Stimulated activated CD8-positive, alpha-beta memory T cell treated with anti-CD3 and anti-CD28 coated beads, Interleukin-7, amount 100 ng/mL, for 1 hour (primary cell): ENCODE results near the gene SNN.

ENCODE experiments used
- DNase-seq, 2 donors: peaks; one replicate each; pipeline ENCODE4 v3.0.0-alpha.2; 2020; ENCODE audit warnings: low read depth in 2 of 2

The SNN gene

GRCh38 chr16:11667824-11668622 lies at the start of gene SNN:
TSS of gene SNN (plus strand) at chr16:11668455. CDS start at chr16:11676060, 7,605 bp downstream.
- DNase-seq, result peak; percentile 64 to 69

GRCh38 chr16:11619327-11619851 lies 48.9 kb upstream of the SNN start:
- no peak for DNase-seq

DNA sequence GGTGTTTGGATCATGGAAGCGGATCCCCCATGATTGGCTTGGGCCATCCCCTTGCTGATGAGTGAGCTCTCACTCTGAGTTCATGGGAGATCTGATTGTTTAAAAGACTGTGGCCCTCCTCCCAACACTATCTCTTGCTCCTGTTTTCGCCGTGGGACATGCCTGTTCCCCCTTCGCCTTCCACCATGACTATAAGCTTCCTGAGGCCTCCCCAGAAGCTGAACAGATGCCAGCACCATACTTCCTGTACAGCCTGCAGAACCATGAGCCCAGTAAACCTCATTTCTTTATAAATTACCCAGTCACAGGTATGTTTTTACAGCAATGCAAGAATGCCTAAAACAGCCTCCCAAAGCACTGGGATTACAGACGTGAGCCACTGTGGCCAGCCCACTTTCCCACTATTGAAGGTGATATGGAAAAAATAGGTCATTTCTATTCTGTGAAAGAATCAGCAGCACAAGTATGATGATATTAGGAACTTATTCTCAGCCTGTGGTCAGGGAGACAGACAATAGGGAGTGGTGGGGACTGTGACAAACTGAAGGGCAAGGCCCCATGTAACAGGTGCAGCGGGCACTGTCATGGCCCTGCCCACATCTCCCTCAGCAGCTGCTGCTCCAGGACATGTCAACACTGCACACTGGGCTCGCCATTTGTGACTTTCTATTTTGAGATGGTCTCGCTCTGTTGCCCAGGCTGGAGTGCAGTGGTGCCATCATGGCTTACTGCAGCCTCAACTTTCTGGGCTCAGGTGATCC lies 47.8 kb upstream of the SNN start:
- no peak for DNase-seq

DNA sequence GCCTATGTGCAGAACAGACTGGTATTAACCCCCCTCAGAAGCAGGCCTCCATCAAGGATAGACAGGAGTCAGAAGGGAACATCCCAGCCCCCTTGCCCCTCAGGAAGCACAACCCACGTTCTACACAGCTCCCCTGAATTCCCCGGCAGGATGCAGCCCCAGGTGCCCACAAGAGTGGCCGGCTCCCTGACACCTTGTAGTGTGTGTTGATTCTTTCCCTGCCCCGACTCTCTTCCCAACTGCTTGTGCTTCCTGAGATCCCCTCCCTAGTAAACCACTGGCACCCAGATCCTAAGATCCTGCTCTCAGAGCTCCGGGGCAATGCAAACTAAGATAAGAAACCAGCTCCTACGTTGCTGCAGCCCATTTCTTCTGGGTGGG lies 46.7 kb upstream of the SNN start:
- no peak for DNase-seq

- DNase-seq, result no peak
Measured at GRCh38 chr16:11621920-11622651, 46.2 kb upstream of the SNN start.

DNA sequence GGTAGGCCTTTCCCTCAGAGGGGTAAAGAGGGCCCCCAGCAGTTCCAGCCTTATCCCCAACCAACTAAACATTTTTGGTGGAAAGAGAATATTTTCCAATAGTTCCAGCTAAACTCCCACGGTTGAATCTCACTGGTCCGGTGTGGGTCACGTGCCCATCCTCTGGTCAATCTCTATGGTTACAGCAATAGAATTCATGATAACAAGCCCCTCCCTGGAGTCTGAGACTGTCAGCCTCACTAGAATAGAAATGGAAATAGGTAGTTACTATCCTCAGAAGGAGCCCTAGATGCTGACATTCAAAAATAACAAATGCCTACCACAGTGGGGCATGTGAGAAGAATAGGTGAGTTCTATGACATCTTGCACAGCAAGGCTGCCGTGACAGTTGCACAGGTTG lies 44.0 kb upstream of the SNN start:
- DNase-seq, result no peak

- no peak for DNase-seq
Measured at GRCh38 chr16:11624636-11625607, 43.3 kb upstream of the SNN start.

DNA sequence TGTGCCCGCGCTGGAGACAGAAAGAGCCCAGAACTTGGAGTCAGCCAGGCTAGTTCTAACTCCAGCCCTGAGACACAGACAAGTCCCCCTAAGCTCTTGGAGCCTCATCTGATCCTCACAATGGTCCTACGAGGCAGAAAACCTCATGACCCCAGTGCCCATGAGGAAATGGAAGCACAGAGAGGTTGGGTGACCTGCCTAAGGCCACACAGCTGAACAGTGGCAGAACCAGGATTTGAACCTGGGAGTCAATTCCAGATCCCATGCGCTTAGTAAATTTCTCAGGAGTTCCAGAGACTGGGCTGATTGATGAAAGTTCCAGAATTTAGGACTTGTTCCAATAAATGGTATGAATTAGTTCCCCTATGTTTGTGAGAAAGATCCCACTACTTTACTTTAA lies 42.5 kb upstream of the SNN start:
- no peak for DNase-seq

DNA sequence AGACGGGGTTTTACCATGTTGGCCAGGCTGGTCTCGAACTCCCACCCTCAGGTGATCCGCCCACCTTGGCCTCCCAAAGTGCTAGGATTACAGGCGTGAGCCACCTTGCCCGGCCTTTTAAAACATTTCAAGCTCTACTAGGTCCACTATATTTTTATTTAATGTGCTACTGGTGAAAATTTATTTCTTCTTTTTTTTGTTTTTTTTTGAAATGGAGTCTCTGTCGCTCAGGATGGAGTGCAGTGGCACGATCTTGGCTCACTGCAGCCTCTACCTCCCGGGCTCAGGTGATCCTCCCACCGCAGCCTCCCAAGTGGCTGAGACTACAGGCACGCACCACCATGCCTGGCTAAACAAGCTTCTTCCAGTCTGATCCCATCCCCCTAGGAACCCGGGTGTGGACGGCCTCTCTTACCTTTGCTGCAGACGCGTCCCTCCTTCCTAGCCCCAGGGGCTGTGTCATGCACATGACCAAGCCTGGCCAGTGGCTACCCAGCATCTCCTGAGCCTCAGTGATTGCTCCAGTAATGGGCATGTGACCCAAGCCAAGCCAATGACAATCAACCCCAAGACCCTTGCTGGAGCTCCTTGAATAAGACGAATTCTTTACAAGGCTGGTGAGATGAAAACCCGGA lies 41.5 kb upstream of the SNN start:
- no peak for DNase-seq

DNA sequence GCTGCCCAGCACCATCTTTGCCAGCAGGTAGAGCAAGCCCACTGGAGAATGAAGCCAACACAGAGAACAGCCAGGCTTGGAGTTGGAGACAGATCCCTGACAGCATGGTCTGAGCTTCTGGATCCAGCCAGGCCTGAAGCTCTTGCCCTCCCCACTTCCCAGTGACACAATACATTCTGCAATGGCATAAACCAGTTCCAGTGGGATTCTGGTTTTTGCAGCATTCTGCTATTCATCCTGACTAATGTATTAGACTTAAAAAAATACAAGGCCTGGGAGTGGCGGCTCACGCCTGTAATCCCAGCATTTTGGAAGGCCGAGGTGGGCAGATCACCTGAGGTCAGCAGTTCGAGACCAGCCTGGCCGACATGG lies 41.0 kb upstream of the SNN start:
- no peak for DNase-seq

GRCh38 chr16:11627822-11628457 lies 40.3 kb upstream of the SNN start:
- DNase-seq, result no peak

DNA sequence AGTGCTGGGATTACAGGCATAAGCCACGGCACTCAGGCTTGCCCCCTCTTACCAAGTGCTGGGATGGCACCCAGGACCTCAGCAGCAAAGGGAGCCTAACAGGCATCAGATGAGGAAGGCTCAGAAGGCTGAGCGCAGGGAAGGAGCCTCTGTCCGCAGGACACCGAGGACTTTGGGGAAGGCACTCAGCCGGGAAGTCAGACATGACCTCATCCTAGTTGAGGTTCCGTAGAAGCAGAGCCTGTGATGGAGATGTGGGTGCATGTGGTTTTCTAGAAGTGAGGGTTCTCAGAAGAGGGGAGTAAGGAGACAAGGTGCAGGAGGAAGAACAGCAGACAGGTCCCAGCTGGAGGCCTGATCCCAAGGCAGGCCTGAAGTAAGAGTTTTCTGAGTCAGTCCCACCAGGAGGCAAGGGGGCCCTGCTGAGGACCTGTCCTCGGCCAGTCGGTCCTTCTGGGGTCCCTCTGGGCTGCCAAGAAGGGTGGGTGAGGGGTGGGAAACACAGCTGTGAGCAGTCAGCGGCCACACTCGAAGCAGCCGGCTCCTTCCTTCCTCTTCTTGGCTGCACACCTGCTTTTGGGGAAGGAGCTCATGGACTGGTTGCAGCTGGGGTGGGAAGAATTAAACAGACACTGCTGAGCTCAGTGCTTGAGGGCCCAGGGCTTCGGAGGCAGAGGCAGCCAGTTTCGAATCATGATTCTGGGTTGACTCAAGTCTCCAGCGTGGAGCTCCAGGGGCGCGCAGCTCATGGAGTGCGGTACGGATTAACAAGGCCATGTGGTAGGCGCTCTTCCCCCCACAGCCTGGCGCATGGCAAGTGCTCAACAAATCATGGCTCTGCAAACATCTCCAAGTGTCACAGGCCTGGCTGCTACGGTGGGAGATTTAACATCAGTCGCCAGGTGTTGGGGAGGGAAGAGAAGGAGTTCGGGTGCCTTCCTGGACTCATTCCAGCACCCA lies 38.9 kb upstream of the SNN start:
- no peak for DNase-seq

DNA sequence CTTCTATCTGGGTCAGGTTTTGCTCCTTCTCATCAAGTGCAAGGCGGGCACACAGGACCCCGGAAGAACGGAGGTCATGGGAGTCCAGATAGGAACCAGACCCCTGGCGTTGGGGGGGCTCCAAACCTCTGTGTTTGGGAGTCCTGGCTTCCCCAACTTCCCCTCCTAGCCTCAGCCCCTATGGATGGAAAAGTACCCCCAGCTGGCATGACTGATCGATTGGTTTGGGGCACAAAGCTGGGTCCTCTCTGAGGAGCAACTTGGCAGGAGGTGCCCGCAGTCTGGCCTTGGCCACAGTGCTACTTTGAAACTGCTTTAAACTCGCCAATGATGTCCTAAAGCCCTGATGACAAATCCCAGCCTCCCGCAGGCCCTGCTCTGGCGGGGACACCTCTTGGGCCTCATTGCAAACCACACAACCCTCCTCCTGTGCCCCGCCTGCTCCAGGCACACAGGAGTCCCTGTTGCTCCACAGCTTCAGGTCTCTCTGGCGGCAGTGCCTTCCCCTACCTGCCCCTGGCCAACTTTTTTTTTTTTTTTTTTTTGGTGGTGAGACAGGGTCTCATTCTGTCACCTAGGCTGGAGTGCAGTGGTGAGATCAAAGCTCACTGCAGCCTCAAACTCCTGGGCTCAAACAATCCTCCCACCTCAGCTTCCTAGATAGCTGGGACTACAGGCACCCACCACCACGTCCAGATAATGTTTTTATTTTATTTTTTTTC lies 38.0 kb upstream of the SNN start:
- no peak for DNase-seq

GRCh38 chr16:11630768-11631056 lies 37.5 kb upstream of the SNN start:
- no peak for DNase-seq

- DNase-seq, result no peak
Measured at GRCh38 chr16:11631214-11631613, 37.0 kb upstream of the SNN start.

- no peak for DNase-seq
Measured at GRCh38 chr16:11632455-11632939, 35.8 kb upstream of the SNN start.

- no peak for DNase-seq
Measured at GRCh38 chr16:11633113-11633512, 35.1 kb upstream of the SNN start.

DNA sequence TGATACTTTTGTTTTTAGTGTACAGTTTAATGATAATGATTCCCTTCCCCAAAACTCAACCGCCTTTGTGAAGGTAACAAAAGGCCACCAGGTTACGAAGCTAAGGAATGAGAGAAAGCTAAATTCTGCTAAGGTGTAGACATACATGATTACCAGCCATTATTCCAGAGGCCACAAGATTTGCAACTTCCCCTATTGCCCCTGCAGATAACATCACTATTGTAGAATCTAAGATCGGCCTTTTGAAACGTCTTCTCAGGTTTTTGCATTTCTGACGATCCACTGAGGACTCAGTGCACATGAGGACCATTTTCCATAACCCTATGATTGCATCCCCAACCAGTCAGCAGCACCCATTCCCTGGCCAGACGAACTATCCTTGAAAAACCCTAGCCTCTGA lies 33.9 kb upstream of the SNN start:
- DNase-seq, result no peak
